Loucy (cell line): ENCODE measurements around the gene TMEM255A.

Source experiments
- H2AFZ ChIP-seq: fragments of 200-600 bp; sonication (generic); 2 replicates; pipeline ENCODE4 v1.6.0; 2016; ENCODE audit warnings: antibody characterized with exemption, mild to moderate bottlenecking, low read length, moderate library complexity
- H3F3A ChIP-seq: fragments of 200-600 bp; 2 replicates; pipeline ENCODE4 v1.6.0; 2016; ENCODE audit warnings: antibody characterized with exemption, low read depth, mild to moderate bottlenecking
- H3K27me3 ChIP-seq: fragments of 200-600 bp; sonication (generic); 2 replicates; pipeline ENCODE4 v1.6.1; 2014; ENCODE audit warnings: low read length, mild to moderate bottlenecking; ENCODE audit not compliant: insufficient read depth, poor library complexity, severe bottlenecking
- H3K36me3 ChIP-seq: fragments of 200-600 bp; sonication (generic); 2 replicates; pipeline ENCODE4 v1.6.1; 2016; ENCODE audit warnings: low read length; ENCODE audit not compliant: insufficient read depth
- H3K4me1 ChIP-seq: fragments of 200-600 bp; sonication (generic); 2 replicates; pipeline ENCODE4 v1.5.1; 2014; ENCODE audit warnings: low read length, mild to moderate bottlenecking; ENCODE audit not compliant: insufficient read depth, poor library complexity, severe bottlenecking
- H3K4me2 ChIP-seq: fragments of 200-600 bp; sonication (generic); 2 replicates; pipeline ENCODE4 v1.6.0; 2014; ENCODE audit warnings: antibody characterized with exemption, low read length, low read depth, mild to moderate bottlenecking; ENCODE audit not compliant: poor library complexity, severe bottlenecking
- H3K4me3 ChIP-seq: fragments of 200-600 bp; sonication (generic); 2 replicates; pipeline ENCODE4 v1.5.1; 2014; ENCODE audit warnings: low read length, mild to moderate bottlenecking, mixed read lengths; ENCODE audit not compliant: poor library complexity, severe bottlenecking
- H3K79me2 ChIP-seq: fragments of 200-600 bp; sonication (generic); 2 replicates; pipeline ENCODE4 v1.6.1; 2014; ENCODE audit warnings: low read length; ENCODE audit not compliant: insufficient read depth
- H3K9ac ChIP-seq: fragments of 200-600 bp; sonication (generic); 2 replicates; pipeline ENCODE4 v1.6.0; 2014; ENCODE audit warnings: mild to moderate bottlenecking, low read depth, low read length, moderate library complexity; ENCODE audit not compliant: poor library complexity, severe bottlenecking
- H3K9me2 ChIP-seq: fragments of 200-600 bp; sonication (generic); replicated peaks from 2 replicates; pipeline ENCODE4 v1.6.1; 2016; ENCODE audit warnings: low read depth, low read length, mixed read lengths
- H3K9me3 ChIP-seq: fragments of 200-600 bp; sonication (generic); 2 replicates; pipeline ENCODE4 v1.6.1; 2014; ENCODE audit warnings: mild to moderate bottlenecking, antibody characterized with exemption, low read length, low read depth; ENCODE audit not compliant: insufficient read depth
- H4K20me1 ChIP-seq: fragments of 200-600 bp; sonication (generic); 2 replicates; pipeline ENCODE4 v1.6.0; 2014; ENCODE audit warnings: antibody characterized with exemption, low read length, mild to moderate bottlenecking; ENCODE audit not compliant: insufficient read depth, poor library complexity, severe bottlenecking
- CTCF ChIP-seq: fragments of 200-600 bp; sonication (generic); conservative IDR thresholded peaks from 2 replicates; pipeline ENCODE4 v1.5.1; 2014; ENCODE audit warnings: mild to moderate bottlenecking, antibody characterized with exemption, low read length
- EZH2phosphoT487 ChIP-seq: fragments of 200-600 bp; IDR thresholded peaks from 2 replicates; pipeline ENCODE4 v1.6.1; 2018; ENCODE audit warnings: antibody characterized with exemption, mild to moderate bottlenecking, moderate library complexity, borderline replicate concordance

TMEM255A gene

DNA sequence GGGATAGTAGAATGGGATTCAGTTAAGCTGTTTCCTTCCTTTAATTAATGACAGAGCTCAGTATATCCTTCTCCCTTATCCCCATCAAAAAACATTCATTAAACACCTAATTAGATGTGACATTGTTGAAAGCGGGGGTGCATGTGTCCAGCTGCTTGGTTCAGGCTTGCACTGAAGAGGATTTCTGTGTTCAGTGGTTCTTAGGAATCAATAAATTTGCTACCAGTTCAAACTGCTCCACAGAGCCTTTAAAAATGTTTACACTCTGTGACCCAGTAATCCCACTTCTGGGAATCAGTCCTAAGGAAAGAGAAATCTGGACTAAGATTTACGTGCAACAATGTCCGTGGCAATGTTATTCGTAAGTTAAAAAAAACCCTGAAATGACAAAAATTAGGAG, 7.2 kb upstream of the TMEM255A start:
- Histone ChIP-seq H3F3A (no peaks in the 10 kb centered on the region), H3K36me3 (no peaks in the 10 kb centered on the region), H3K27me3 (no peaks in the 10 kb centered on the region), H3K4me2 (no peak overlapping the region), H2AFZ (no peak overlapping the region), H4K20me1 (no peaks in the 10 kb centered on the region), H3K4me1 (no peaks in the 10 kb centered on the region), H3K4me3 (no peak overlapping the region), H3K9ac (no peak overlapping the region), H3K9me2 (no peaks in the 10 kb centered on the region), H3K79me2 (no peaks in the 10 kb centered on the region), H3K9me3 (no peaks in the 10 kb centered on the region)
- TF ChIP-seq CTCF (no peak), EZH2phosphoT487 (no peak)

DNA sequence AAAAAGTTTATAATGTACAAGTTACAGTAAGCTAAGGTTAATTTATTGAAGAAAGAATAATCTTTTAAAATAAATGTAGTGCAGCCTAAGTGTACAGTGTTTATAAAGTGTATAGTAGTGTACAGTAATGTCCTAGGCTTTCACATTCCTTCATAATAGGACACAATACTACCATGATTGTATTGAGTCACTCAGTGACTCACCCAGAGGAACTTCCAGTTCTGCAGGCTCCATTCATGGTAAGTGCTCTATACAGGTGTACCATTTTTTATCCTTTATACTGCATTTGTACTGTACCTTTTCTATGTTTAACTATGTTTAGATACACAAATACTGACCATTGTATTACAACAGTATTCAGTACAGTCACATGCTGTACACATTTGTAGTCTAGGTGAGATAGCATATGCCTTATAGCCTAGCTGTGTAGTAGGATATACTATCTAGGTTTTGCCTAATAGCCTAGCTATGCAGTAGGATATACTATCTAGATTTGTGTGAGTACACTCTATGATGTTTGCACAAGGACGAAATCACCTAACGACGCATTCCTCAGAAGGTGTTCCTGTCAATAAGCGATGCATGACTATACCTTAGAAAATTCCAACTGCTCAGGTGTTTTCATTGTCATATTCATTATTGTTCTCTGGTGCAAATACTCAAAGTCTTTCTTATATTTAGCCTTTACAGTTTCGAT, 5.5 kb upstream of the TMEM255A start:
- H3K9me2 ChIP-seq = no peaks in the 10 kb centered on the region
- no peaks in the 10 kb centered on the region for H4K20me1 ChIP-seq
- no peak for TF ChIP-seq CTCF
- no peak for TF ChIP-seq EZH2phosphoT487
- no peak overlapping the region for H2AFZ ChIP-seq
- no peak overlapping the region for H3K9ac ChIP-seq
- H3F3A ChIP-seq = no peaks in the 10 kb centered on the region
- no peak overlapping the region for H3K4me3 ChIP-seq
- no peaks in the 10 kb centered on the region for H3K4me1 ChIP-seq
- no peaks in the 10 kb centered on the region for H3K27me3 ChIP-seq
- H3K9me3 ChIP-seq = no peaks in the 10 kb centered on the region
- H3K4me2 ChIP-seq = no peak overlapping the region
- H3K79me2 ChIP-seq = no peaks in the 10 kb centered on the region
- H3K36me3 ChIP-seq = no peaks in the 10 kb centered on the region

GRCh38 chrX:120315776-120316175, 4.5 kb upstream of the TMEM255A start:
- Histone ChIP-seq H3K9ac (no peak overlapping the region), H3K4me3 (no peak overlapping the region), H3K79me2 (no peaks in the 10 kb centered on the region), H4K20me1 (no peaks in the 10 kb centered on the region), H3K9me2 (no peaks in the 10 kb centered on the region), H3F3A (no peaks in the 10 kb centered on the region), H3K27me3 (no peaks in the 10 kb centered on the region), H2AFZ (no peak overlapping the region), H3K9me3 (no peaks in the 10 kb centered on the region), H3K36me3 (no peaks in the 10 kb centered on the region), H3K4me2 (no peak overlapping the region), H3K4me1 (no peaks in the 10 kb centered on the region)
- no peak for TF ChIP-seq CTCF
- no peak for TF ChIP-seq EZH2phosphoT487
